ENCODE data around the gene NDNF.

The NDNF gene

GRCh38 chr4:121011780-121012340 is 60.5 kb downstream of the NDNF start:
- DNase-seq, result no peak

DNA sequence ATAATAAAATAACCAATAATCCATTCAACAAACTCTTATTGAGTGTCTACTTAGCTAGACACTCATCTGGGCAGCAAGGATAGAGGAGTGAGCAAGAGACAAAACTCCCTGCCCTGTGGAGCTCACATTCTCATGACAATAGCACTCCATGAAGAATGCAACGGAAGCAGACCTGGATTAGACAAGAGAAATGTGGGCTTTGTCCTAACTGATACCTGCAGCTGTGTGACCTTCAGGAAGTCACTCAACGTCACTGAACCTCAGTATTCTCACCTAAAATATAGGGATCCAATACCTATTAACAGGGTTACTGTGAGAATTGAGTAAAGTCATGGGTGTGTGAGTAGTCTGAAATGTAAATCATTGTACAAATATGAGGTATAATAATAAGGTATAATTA is 61.2 kb downstream of the NDNF start:
- no peak for DNase-seq

GRCh38 chr4:121009578-121010478 is 62.5 kb downstream of the NDNF start:
- DNase-seq, result no peak

DNA sequence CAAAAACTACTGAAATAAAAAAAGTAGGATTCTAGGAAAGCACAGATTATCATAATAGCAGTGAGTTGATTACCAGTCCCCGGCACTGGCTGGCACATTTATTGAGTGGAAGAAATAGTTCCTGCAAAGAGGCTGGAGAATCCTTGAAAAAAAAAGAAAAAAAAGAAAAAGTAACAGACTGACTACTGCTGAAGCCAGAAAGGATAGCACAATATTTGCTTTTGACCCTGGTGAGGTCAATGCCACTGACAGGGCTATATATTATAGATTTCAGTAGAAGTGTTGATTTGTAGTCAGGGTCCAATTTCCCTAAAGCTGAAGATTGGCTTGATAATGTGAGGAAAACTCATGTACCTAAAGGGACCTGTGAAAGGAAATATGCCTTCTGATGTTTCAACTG is 64.7 kb downstream of the NDNF start:
- no peak for DNase-seq

GRCh38 chr4:121003863-121004262 is 68.5 kb downstream of the NDNF start:
- DNase-seq, result no peak

DNA sequence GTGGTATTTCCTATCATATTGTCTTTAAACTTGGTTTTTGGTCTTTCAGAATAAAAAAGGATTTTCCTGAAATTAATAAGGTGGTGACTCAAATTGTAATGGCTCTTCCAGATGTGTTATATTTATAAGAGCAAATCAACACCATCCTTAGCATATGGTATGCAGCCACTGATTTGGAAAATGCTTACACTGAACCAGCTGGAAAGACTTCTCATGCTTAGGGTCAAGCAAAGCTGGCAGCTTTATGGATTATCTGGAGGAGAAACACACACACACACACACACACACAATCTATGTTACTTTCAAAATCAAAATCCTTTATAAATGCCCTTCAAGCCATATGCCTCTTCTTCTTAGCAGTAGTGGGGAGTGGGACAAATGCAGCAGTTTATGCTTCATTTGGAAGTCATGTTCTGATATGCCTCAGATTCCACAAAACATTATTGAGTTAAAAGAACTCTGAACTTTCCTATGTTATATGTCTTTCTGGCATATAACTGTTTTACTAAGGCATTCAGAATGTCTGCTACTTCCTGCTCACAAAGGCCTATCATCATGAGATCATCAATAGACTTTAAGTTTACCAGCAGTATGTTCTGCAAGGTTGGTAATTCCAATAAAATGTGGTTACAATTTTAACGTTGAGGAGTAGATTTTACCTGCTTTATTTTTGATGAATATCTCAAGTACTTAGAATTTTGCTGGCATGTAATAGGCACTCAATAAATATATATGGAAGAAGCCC is 76.9 kb downstream of the NDNF start:
- no peak for DNase-seq

DNA sequence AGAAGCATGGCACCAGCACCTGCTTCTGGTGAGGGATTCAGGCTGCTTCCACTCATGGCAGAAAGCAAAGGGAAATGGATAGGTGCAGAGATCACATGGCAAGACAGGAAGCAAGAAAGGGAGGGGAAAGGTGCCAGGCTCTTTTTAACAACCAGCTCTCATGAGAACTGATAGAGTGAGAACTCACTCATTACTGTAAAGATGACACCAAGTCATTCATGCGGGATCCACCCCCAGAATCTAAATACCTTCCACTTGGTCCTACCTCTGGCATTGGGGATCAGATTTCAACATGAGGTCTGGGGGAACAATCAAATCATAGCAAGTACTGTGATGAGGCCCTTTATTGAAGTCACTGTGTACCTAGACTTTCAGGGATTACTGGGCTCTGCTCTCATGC is 77.8 kb downstream of the NDNF start:
- DNase-seq, result no peak

DNA sequence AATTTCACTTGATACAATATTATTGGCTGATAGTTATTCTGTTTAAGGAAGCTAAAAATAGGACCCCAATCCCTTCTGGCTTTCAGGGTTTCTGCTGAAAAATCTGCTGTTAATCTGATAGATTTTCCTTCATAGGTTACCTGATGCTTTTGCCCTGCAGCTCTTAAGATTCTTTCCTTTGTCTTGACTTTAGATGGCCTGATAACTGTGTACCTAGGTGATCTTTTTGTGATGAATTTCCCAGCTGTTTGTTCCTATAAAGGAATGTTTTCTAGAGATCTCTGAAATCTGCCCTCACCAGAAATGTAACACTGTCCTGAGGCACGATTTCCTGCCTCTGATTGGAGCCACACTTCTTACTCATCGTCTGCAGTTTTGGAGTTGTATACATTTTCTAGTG is 80.5 kb downstream of the NDNF start:
- no peak for DNase-seq

- DNase-seq, result no peak
Observed at GRCh38 chr4:120990246-120990645, 82.1 kb downstream of the NDNF start.

All from NCI-H1092 treated with DMSO at 0.1 percent for 48 hours (cell line).